HepG2 (cell line): ENCODE measurements around the gene THOC6. TPM values are rescaled to one million over a fixed set of nuclear protein-coding genes. Genes with fewer than 3 reads are reported as not detected.

ENCODE experiments used
- BATF2 ChIP-seq: sonication (generic); formaldehyde crosslinking; IDR thresholded peaks from 2 replicates; pipeline ENCODE4 v1.8.0; 2022; ENCODE audit warnings: mild to moderate bottlenecking, missing genetic modification reagents, moderate library complexity
- CSRNP2 ChIP-seq: sonication (generic); formaldehyde crosslinking; conservative IDR thresholded peaks from 2 replicates; pipeline ENCODE4 v1.8.0; 2022; ENCODE audit warnings: low read depth, missing genetic modification reagents
- GTF3A ChIP-seq: sonication (generic); formaldehyde crosslinking; conservative IDR thresholded peaks from 2 replicates; pipeline ENCODE4 v1.4.0; 2020; ENCODE audit warnings: mild to moderate bottlenecking, missing genetic modification reagents
- HMG20B ChIP-seq: conservative IDR thresholded peaks from 2 replicates; pipeline ENCODE4 v1.6.1; 2016; ENCODE audit warnings: missing genetic modification reagents, missing compliant biosample characterization
- HOXA5 ChIP-seq: sonication (generic); formaldehyde crosslinking; IDR thresholded peaks from 2 replicates; pipeline ENCODE4 v1.4.0; 2020; ENCODE audit warnings: missing genetic modification reagents
- KAT2B ChIP-seq: fragments of 150-350 bp; IDR thresholded peaks from 2 replicates; pipeline ENCODE4 v1.6.1; 2014; ENCODE audit warnings: low read depth, low read length, borderline replicate concordance
- NFAT5 ChIP-seq: sonication (generic); formaldehyde crosslinking; IDR thresholded peaks from 2 replicates; pipeline ENCODE4 v1.4.0; 2020; ENCODE audit warnings: missing genetic modification reagents
- PAF1 ChIP-seq: IDR thresholded peaks from 2 replicates; pipeline ENCODE4 v1.6.1; 2016; ENCODE audit warnings: missing genetic modification reagents, missing compliant biosample characterization
- PTBP1 ChIP-seq: fragments of 200-400 bp; formaldehyde crosslinking; IDR thresholded peaks from 2 replicates; pipeline ENCODE4 v1.6.1; 2018; ENCODE audit warnings: low read length, low read depth; ENCODE audit not compliant: poor library complexity, severe bottlenecking
- SALL1 ChIP-seq: sonication (generic); formaldehyde crosslinking; IDR thresholded peaks from 2 replicates; pipeline ENCODE4 v1.8.0; 2022; ENCODE audit warnings: mild to moderate bottlenecking, missing genetic modification reagents
- SIN3B ChIP-seq: fragments of 150-350 bp; IDR thresholded peaks from 2 replicates; pipeline ENCODE4 v1.6.1; 2014; ENCODE audit warnings: low read length
- SP2 ChIP-seq: sonication (generic); formaldehyde crosslinking; IDR thresholded peaks from 2 replicates; pipeline ENCODE4 v1.5.1; 2020; ENCODE audit warnings: mild to moderate bottlenecking, missing genetic modification reagents
- TAF1 ChIP-seq: sonication (generic); formaldehyde crosslinking; IDR thresholded peaks from 2 replicates; pipeline ENCODE4 v1.4.0; 2020; ENCODE audit warnings: missing genetic modification reagents
- YY1 ChIP-seq: IDR thresholded peaks from 2 replicates; pipeline ENCODE4 v1.6.1; 2011; ENCODE audit warnings: low read length, low read depth, moderate library complexity, mild to moderate bottlenecking; ENCODE audit not compliant: insufficient read depth, insufficient replicate concordance
- ZBTB46 ChIP-seq: sonication (generic); formaldehyde crosslinking; IDR thresholded peaks from 2 replicates; pipeline ENCODE4 v1.4.0; 2020; ENCODE audit warnings: mild to moderate bottlenecking, missing genetic modification reagents, borderline replicate concordance
- ZNF12 ChIP-seq: sonication (generic); formaldehyde crosslinking; IDR thresholded peaks from 2 replicates; pipeline ENCODE4 v1.5.0; 2020; ENCODE audit warnings: missing genetic modification reagents
- ZNF354B ChIP-seq: sonication (generic); formaldehyde crosslinking; IDR thresholded peaks from 2 replicates; pipeline ENCODE4 v1.8.0; 2022; ENCODE audit warnings: mild to moderate bottlenecking, missing genetic modification reagents
- ZNF605 ChIP-seq: sonication (generic); formaldehyde crosslinking; IDR thresholded peaks from 2 replicates; pipeline ENCODE4 v1.8.0; 2022; ENCODE audit warnings: mild to moderate bottlenecking, missing genetic modification reagents
- ZNF607 ChIP-seq: sonication (generic); formaldehyde crosslinking; IDR thresholded peaks from 2 replicates; pipeline ENCODE4 v1.5.1; 2020; ENCODE audit warnings: missing genetic modification reagents, mild to moderate bottlenecking, borderline replicate concordance
- ZNF780A ChIP-seq: sonication (generic); formaldehyde crosslinking; IDR thresholded peaks from 2 replicates; pipeline ENCODE4 v1.8.0; 2022; ENCODE audit warnings: mild to moderate bottlenecking, missing genetic modification reagents, moderate library complexity
- ZSCAN20 ChIP-seq: sonication (generic); formaldehyde crosslinking; IDR thresholded peaks from 2 replicates; pipeline ENCODE4 v1.4.0; 2020; ENCODE audit warnings: missing genetic modification reagents, mild to moderate bottlenecking, borderline replicate concordance
- polyA plus RNA-seq, 8 experiments: library from polyadenylated mRNA; depleted of rRNA in 3 of 8; stranded (reverse) in 7 of 8; unstranded in 1 of 8; fragments of >200 nt; fragmentation: Illumina TruSeq in 4 of 8; extraction: Trizol in 4 of 8; gene quantifications; 2 replicates each; pipeline versions ENCODE4 v1.2.1 to v1.2.3, GENCODE V29; 2011 to 2016; ENCODE audit warnings: low read depth in 4 of 8, missing spikeins in 1 of 8, mixed read lengths in 1 of 8; ENCODE audit not compliant: insufficient read depth in 1 of 8
- total RNA-seq, 5 experiments: library from RNA; depleted of rRNA; stranded (reverse); fragments of >200 nt; fragmentation: Illumina TruSeq; extraction: Trizol; gene quantifications; 2 replicates each; pipeline ENCODE4 v1.2.3, GENCODE V29; 2016; ENCODE audit warnings: low read depth in 1 of 5

THOC6 gene
- total and polyA plus RNA-seq, 2 of the 13 experiments (the other 11 are each of a cell fraction or from before 2014, with no cell fraction given): 32.1 to 37.0 TPM

- TF ChIP-seq YY1 (no peak), ZSCAN20 (CRISPR knock-in tag) (no peak), NFAT5 (no peak), SALL1 (CRISPR knock-in tag) (0 out of 2 replicates have a peak, but pooled peaks have one; percentile 28), ZNF354B (CRISPR knock-in tag) (no peak), GTF3A (CRISPR knock-in tag) (no peak), PAF1 (no peak), ZNF12 (no peak), ZNF605 (CRISPR knock-in tag) (no peak), TAF1 (CRISPR knock-in tag) (no peak), SP2 (no peak), PTBP1 (no peak), ZNF607 (CRISPR knock-in tag) (no peak), ZBTB46 (no peak), HMG20B (CRISPR knock-in tag) (no peak), CSRNP2 (CRISPR knock-in tag) (no peak), HOXA5 (CRISPR knock-in tag) (no peak), ZNF780A (CRISPR knock-in tag) (no peak), KAT2B (no peak), SIN3B (no peak), BATF2 (no peak)
Measured at GRCh38 chr16:3029491-3030221, 5.8 kb downstream of the THOC6 start (continued).
